Rectal smooth muscle tissue (tissue), 1 donor: ENCODE results near the gene GPC5.

Experiments used
- H3K27ac ChIP-seq: one replicate; pipeline ENCODE4 v1.7.0; 2013; ENCODE audit warnings: low read depth, low read length, inconsistent platforms
- H3K27me3 ChIP-seq: one replicate; pipeline ENCODE4 v1.7.0; 2013; ENCODE audit warnings: low read length; ENCODE audit not compliant: control insufficient read depth, insufficient read depth
- H3K36me3 ChIP-seq: one replicate; pipeline ENCODE4 v1.7.0; 2013; ENCODE audit warnings: low read length; ENCODE audit not compliant: control insufficient read depth, insufficient read depth
- H3K4me1 ChIP-seq: one replicate; pipeline ENCODE4 v1.7.0; 2013; ENCODE audit warnings: low read length; ENCODE audit not compliant: control insufficient read depth, insufficient read depth
- H3K4me3 ChIP-seq: one replicate; pipeline ENCODE4 v1.7.0; 2013; ENCODE audit warnings: low read length
- H3K9ac ChIP-seq: one replicate; pipeline ENCODE4 v1.7.0; 2013; ENCODE audit warnings: low read length

GPC5 gene

GRCh38 chr13:91564396-91564795 lies 166.0 kb downstream of the GPC5 start:
- H3K36me3 ChIP-seq: no peaks in the 10 kb centered on the region
- H3K9ac ChIP-seq: no peak overlapping the region
- no peak overlapping the region for H3K4me3 ChIP-seq

GRCh38 chr13:91565296-91565695 lies 166.9 kb downstream of the GPC5 start:
- no peaks in the 10 kb centered on the region for H3K4me1 ChIP-seq

More at GRCh38 chr13:91564396-91564795, 166.0 kb downstream of the GPC5 start:
- no peaks in the 10 kb centered on the region for H3K27me3 ChIP-seq
- no peaks in the 10 kb centered on the region for H3K4me1 ChIP-seq
- no peak overlapping the region for H3K27ac ChIP-seq

GRCh38 chr13:91567485-91568207 lies 169.2 kb downstream of the GPC5 start:
- no peak overlapping the region for H3K27ac ChIP-seq
- no peaks in the 10 kb centered on the region for H3K36me3 ChIP-seq
- no peak overlapping the region for H3K9ac ChIP-seq
- H3K4me1 ChIP-seq: no peaks in the 10 kb centered on the region
- no peaks in the 10 kb centered on the region for H3K27me3 ChIP-seq
- H3K4me3 ChIP-seq: no peak overlapping the region

More at GRCh38 chr13:91565296-91565695, 166.9 kb downstream of the GPC5 start:
- H3K27me3 ChIP-seq: no peaks in the 10 kb centered on the region
- no peaks in the 10 kb centered on the region for H3K36me3 ChIP-seq
- H3K27ac ChIP-seq: no peak overlapping the region
- no peak overlapping the region for H3K9ac ChIP-seq
- H3K4me3 ChIP-seq: no peak overlapping the region

DNA sequence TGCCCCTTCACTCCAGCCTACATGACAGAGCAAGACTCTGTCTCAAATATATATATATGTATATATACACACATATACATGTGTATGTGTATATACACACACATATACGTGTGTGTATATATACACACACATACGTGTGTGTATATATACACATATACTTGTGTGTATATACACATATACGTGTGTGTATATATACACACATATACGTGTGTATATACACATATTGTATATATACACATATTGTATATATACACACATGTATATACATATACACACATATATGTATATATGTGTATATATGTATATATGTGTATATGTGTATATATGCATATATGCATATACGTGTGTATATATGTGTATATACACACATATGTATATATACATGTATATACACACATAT lies 173.3 kb downstream of the GPC5 start:
- H3K4me3 ChIP-seq: no peak overlapping the region
- no peaks in the 10 kb centered on the region for H3K36me3 ChIP-seq
- no peaks in the 10 kb centered on the region for H3K4me1 ChIP-seq
- H3K27me3 ChIP-seq: no peaks in the 10 kb centered on the region
- H3K27ac ChIP-seq: no peak overlapping the region
- H3K9ac ChIP-seq: no peak overlapping the region

DNA sequence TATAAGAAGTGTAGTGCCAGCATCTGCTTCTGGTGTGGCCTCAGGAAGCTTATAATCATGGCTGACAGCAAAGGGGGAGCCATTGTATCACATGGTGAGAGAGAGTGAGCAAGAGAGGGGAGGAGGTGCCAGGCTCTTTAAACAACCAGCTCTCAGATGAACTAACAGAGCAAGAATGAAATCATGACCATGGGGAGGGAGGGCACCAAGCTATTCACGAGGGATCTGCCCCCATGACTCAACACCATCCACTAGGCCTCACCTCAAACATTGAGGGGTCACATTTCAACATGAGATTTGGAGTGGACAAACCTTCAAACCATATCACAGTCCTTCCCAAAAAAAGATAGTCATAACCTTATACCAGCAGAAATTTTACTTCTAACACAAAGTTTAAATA lies 174.0 kb downstream of the GPC5 start:
- no peaks in the 10 kb centered on the region for H3K27me3 ChIP-seq
- H3K27ac ChIP-seq: no peak overlapping the region
- no peak overlapping the region for H3K9ac ChIP-seq
- H3K4me1 ChIP-seq: no peaks in the 10 kb centered on the region
- no peak overlapping the region for H3K4me3 ChIP-seq
- H3K36me3 ChIP-seq: no peaks in the 10 kb centered on the region

DNA sequence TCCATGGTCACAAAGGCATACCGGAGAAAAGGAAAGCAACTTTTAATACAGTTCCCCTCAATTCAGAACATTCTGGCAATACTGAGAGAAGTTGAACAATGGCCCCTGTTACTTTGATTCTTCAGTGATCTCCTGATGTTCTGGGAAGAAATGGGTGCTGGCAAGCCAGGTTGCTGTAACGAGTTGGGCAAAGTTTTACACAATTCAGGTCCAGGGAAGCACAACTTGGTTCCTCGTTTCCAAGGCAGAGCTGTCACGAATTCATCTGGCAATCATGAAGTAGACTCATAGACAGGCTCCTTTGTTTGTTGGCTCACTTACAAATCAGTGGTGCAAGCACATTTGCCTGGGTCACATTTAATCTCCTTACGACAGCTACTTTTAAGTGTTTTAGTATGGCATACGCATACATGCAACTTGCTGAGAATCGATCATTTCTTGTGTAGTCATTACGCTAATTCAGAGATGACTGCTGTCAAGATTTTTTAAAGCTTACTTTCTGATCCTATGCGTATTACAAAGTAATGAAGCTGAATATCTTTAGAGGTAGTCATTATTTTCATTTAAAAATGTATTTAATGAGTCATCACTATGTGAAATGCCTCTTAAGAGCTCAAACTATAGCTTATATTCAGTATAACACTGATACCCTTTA lies 174.7 kb downstream of the GPC5 start:
- Histone ChIP-seq H3K27ac (no peak overlapping the region), H3K4me3 (no peak overlapping the region), H3K4me1 (no peaks in the 10 kb centered on the region), H3K9ac (no peak overlapping the region), H3K27me3 (no peaks in the 10 kb centered on the region), H3K36me3 (no peaks in the 10 kb centered on the region)

DNA sequence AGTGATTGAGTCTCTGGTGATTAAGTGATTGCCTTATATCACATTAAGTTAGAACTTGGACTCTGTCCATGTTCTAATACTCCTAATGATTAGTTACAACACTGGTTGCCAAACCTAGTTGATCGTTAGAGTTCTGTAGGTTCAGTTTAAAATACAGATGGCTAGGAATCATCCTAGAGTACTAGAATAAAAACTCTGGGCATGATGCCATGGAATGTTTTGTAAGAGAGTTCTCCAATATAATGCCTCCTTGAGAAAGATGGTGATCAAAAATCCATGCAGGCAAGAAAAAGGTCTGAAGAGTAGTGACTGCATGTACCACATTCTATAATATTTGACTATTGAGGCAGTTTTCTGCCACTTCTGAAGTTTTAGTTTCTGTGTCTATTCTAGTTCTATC lies 176.3 kb downstream of the GPC5 start:
- Histone ChIP-seq H3K36me3 (no peaks in the 10 kb centered on the region), H3K9ac (no peak overlapping the region), H3K4me1 (no peaks in the 10 kb centered on the region), H3K27me3 (no peaks in the 10 kb centered on the region), H3K4me3 (no peak overlapping the region), H3K27ac (no peak overlapping the region)

DNA sequence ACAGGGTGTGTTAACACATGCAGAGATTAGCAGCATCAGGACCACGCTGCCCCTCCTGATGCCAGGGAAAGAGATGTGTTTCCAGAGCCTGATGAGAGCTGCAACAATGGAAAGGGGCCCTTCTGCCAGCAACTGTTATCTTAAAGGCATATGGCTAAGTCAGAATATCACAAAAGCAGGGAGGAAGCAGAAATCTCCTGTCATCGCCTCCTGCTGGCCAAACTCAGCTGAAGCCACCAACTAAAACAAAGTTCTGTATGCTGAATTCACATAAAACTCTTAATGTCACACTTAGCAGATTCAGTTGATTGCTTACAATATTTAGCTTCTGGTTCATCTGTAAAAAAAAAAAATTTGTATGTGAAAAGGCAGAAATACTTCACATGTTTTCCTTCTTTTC lies 178.2 kb downstream of the GPC5 start:
- Histone ChIP-seq H3K4me3 (no peak overlapping the region), H3K27ac (no peak overlapping the region), H3K4me1 (no peaks in the 10 kb centered on the region), H3K27me3 (no peaks in the 10 kb centered on the region), H3K36me3 (no peaks in the 10 kb centered on the region), H3K9ac (no peak overlapping the region)

- H3K9ac ChIP-seq: no peak overlapping the region
- H3K36me3 ChIP-seq: no peaks in the 10 kb centered on the region
- no peak overlapping the region for H3K27ac ChIP-seq
- no peaks in the 10 kb centered on the region for H3K27me3 ChIP-seq
- no peaks in the 10 kb centered on the region for H3K4me1 ChIP-seq
- no peak overlapping the region for H3K4me3 ChIP-seq
Measured at GRCh38 chr13:91579320-91579719, 180.9 kb downstream of the GPC5 start.

GRCh38 chr13:91580749-91581148 lies 182.3 kb downstream of the GPC5 start:
- H3K36me3 ChIP-seq: no peaks in the 10 kb centered on the region
- H3K27ac ChIP-seq: no peak overlapping the region

DNA sequence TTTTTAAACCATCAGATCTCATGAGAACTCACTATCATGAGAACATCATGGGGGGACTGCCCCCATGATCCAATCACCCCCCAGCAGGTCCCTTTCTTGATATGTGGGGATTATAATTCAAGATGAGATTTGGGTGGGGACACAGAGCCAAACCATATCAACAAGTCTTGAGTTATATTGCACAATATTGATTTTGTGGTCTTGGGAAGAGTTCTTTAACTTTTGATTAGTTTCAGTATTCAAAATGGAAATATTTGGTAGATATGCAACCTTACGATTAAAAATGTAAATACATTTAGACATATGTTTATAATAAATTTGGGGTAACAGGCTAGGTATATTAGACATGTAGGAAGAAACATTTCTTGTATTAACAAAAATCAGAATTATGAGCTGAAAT lies 188.2 kb downstream of the GPC5 start:
- H3K27me3 ChIP-seq: no peaks in the 10 kb centered on the region
- no peaks in the 10 kb centered on the region for H3K36me3 ChIP-seq
- H3K27ac ChIP-seq: no peak overlapping the region
- no peak overlapping the region for H3K9ac ChIP-seq
- H3K4me1 ChIP-seq: no peaks in the 10 kb centered on the region
- H3K4me3 ChIP-seq: no peak overlapping the region

More at GRCh38 chr13:91580749-91581148, 182.3 kb downstream of the GPC5 start:
- Histone ChIP-seq H3K27me3 (no peaks in the 10 kb centered on the region), H3K4me1 (no peaks in the 10 kb centered on the region), H3K9ac (no peak overlapping the region), H3K4me3 (no peak overlapping the region)

DNA sequence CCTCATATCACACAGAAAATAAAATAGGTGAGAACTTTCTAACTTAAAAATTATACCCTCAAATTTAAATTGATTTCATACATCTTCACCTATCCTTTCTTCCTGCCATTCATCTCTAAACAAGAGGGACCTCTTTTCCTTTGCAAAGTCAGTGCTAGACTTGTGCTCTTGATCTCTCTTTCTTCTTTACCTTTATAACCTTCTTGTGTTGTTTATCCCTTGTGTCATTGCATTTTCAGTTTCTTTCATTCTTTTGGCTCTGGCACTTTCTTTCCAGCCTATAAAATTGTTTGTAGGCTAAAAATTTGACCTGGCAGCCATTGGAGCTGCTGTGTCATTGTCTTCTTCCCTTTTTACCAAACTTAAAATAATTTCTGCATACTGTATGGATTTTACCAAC lies 190.1 kb downstream of the GPC5 start:
- Histone ChIP-seq H3K36me3 (no peaks in the 10 kb centered on the region), H3K4me1 (no peaks in the 10 kb centered on the region), H3K9ac (no peak overlapping the region), H3K27me3 (no peaks in the 10 kb centered on the region), H3K4me3 (no peak overlapping the region), H3K27ac (no peak overlapping the region)
